ENCODE data around the gene EMP3. TPM values are rescaled to one million over a fixed set of nuclear protein-coding genes. Genes with fewer than 3 reads are reported as not detected.

The EMP3 gene
- total and polyA plus RNA-seq, 2 experiments from 2014 or later = 32.5 to 160 TPM

DNA sequence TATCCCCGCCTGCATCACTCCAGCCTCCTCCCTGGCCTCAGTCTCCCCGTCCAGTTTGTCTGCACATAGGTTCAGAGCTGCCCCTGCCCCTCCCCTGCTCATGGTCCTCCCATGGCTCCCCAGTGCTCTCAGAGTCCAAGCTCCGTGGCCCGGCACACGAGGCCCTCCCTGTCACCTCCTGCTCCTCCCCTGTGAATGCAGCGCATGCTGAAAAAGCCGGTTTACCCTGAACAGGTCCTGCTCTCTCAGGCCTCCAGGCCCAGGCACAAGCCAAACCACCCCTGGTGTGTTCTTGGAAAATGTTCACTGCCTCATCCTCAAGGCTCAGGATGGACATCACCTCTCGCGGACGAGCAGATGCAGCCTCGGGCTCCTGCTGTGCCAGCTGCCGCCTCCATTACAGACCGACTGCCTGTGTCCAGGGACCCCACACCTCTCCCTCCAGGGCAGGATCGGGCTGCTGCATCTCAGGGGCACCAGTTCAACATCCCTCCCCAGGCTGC, 13.0 kb downstream of the EMP3 start:
- TF ChIP-seq, protein P1, sequence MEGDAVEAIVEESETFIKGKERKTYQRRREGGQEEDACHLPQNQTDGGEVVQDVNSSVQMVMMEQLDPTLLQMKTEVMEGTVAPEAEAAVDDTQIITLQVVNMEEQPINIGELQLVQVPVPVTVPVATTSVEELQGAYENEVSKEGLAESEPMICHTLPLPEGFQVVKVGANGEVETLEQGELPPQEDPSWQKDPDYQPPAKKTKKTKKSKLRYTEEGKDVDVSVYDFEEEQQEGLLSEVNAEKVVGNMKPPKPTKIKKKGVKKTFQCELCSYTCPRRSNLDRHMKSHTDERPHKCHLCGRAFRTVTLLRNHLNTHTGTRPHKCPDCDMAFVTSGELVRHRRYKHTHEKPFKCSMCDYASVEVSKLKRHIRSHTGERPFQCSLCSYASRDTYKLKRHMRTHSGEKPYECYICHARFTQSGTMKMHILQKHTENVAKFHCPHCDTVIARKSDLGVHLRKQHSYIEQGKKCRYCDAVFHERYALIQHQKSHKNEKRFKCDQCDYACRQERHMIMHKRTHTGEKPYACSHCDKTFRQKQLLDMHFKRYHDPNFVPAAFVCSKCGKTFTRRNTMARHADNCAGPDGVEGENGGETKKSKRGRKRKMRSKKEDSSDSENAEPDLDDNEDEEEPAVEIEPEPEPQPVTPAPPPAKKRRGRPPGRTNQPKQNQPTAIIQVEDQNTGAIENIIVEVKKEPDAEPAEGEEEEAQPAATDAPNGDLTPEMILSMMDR (IDR thresholded peaks at IDR 0.05; ENCODE audit: low read depth, low read length) = no peak
- H3K27me3 ChIP-seq = no peaks in the 10 kb centered on the region

DNA sequence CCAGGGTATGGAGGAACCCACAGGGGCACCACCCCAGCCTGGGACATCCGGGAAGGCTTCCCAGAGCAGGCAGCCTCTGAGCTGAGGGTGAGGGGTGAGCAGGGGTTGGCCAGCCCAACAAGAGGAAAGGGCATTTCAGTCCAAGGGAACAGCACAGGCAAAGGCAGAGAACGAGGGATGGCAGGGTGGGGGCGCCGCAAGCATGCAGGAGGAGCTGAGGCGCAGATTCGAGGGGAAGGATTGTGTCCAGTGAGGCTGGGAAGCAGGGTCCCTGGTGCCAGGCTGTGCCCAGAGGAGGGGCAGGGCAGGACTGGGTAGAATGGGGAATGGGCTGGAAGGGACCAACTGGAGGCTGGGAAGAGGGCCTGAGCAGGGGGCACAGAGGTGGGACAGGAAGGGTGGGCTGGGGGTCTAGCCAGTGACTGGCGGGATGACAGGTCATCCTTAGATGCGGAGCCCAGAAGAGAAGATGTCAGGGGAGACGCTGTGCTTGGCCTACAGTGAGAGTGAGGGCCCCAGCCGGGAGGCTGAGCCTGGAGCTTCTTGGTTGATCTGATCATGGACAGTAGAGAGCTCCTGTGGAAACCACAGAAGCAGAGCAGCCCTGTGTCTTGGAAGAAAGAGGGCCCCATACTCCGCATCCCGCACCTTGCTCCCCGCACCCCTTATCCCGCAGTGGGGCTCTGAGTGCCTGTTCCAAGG, 13.6 kb downstream of the EMP3 start:
- H3K4me1 ChIP-seq (ENCODE audit: low read depth) = no peaks in the 10 kb centered on the region
- TF ChIP-seq, protein P1 (IDR thresholded peaks at IDR 0.05; ENCODE audit: low read depth, low read length) = no peak
- no peak overlapping the region for H3K27ac ChIP-seq
- no peak for DNase-seq (ENCODE audit: low read depth in 1 of 2, low spot score in 1 of 2)
- no peaks in the 10 kb centered on the region for H3K27me3 ChIP-seq
- no peak overlapping the region for H3K4me3 ChIP-seq
- H3K36me3 ChIP-seq = no peaks in the 10 kb centered on the region
- H3K9me3 ChIP-seq (ENCODE audit: low read depth) = no peaks in the 10 kb centered on the region

More for the DNA sequence above, 13.0 kb downstream of the EMP3 start:
- no peak overlapping the region for H3K27ac ChIP-seq
- H3K36me3 ChIP-seq = no peaks in the 10 kb centered on the region
- H3K9me3 ChIP-seq (ENCODE audit: low read depth) = no peaks in the 10 kb centered on the region
- DNase-seq (ENCODE audit: low read depth in 1 of 2, low spot score in 1 of 2) = no peak
- no peak overlapping the region for H3K4me3 ChIP-seq
- no peaks in the 10 kb centered on the region for H3K4me1 ChIP-seq (ENCODE audit: low read depth)

DNA sequence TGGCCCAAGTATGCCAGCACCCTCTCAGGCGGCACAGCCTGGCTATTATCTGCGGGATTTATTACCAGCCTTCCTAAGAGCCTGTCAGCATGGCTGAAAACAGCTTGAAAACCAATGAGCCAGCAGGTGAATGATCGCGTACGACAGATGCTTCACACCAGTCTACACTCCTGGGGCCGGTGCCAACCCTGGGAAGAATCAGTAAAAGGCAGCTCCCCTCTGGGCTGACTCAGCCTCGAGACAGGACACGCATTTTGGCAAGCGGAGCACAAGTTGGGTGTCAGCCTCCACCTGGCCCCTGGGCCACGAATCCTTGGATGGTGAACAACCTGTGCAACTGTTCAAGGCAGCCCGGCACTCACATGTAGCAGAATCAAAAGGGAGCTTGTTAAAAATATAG, 15.6 kb downstream of the EMP3 start:
- TF ChIP-seq, protein P1 (IDR thresholded peaks at IDR 0.05; ENCODE audit: low read depth, low read length) = no peak
- no peak for DNase-seq (ENCODE audit: low read depth in 1 of 2, low spot score in 1 of 2)
- Histone ChIP-seq H3K9me3 (ENCODE audit: low read depth) (no peaks in the 10 kb centered on the region), H3K36me3 (no peaks in the 10 kb centered on the region), H3K4me3 (no peak overlapping the region), H3K4me1 (ENCODE audit: low read depth) (no peaks in the 10 kb centered on the region), H3K27me3 (no peaks in the 10 kb centered on the region), H3K27ac (no peak overlapping the region)

DNA sequence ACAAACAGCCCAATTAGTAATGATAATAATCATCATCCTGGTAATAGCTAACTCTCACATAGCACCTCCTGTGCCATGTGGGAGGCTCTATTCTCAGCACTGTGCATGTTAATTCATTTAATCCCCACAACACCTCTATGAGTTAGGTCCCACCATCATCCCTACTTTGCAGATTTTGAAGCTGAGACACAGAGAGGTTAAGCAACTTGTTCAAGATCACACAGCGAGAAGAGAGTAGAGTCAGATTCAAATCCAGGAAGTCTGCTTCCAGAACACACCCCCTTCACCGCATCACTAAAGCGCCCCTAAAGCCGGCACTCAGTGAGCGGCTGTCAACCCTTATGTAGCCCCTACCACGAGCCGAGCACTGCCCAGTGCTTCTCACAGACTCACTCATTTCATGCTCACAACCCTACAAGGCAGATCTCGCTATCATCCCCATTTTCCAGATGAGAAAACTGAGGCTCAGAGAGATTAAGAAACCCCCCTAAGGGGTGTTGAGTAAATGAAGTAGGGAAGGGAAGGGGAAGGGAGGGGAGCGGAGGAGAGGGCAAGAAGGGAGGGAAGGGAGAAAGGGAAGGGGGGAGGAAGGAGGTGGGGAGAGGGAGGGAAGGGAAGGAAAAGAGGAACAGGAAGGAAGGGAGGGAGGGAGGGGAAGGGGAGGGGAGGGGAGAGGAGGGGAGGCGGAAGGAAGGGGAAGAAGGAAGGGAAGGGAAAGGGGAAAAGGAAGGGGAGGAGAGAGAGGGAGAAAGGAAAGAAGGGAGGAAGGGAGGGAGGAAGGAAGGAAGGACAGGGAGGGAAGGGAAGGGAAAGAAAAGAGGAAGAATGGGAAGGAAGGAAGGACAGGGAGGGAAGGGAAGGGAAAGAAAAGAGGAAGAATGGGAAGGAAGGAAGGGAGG, 16.4 kb downstream of the EMP3 start:
- no peaks in the 10 kb centered on the region for H3K27me3 ChIP-seq
- no peak overlapping the region for H3K27ac ChIP-seq
- no peaks in the 10 kb centered on the region for H3K9me3 ChIP-seq (ENCODE audit: low read depth)
- no peak for DNase-seq (ENCODE audit: low read depth in 1 of 2, low spot score in 1 of 2)
- H3K36me3 ChIP-seq = no peaks in the 10 kb centered on the region
- no peak overlapping the region for H3K4me3 ChIP-seq
- TF ChIP-seq, protein P1 (IDR thresholded peaks at IDR 0.05; ENCODE audit: low read depth, low read length) = no peak
- H3K4me1 ChIP-seq (ENCODE audit: low read depth) = no peaks in the 10 kb centered on the region

DNA sequence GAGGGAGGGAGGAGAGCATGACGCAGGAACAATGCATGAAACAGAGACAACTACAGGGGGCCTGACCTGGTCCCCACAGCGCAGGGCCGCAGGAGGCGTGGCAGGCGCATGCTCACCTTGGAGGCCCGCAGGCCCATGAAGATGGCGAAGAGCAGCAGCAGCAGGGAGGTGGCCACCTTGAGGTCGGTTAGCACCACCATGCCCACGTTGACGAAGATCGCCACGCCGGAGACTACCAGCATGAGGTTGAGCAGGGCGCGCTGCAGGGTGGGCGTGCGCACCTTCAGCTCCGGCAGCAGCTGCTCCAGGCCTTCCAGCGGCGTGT, 17.0 kb downstream of the EMP3 start:
- H3K9me3 ChIP-seq (ENCODE audit: low read depth) = no peaks in the 10 kb centered on the region
- no peak for DNase-seq (ENCODE audit: low read depth in 1 of 2, low spot score in 1 of 2)
- TF ChIP-seq, protein P1 (IDR thresholded peaks at IDR 0.05; ENCODE audit: low read depth, low read length) = no peak

More for the DNA sequence above, 17.0 kb downstream of the EMP3 start:
- Histone ChIP-seq H3K27me3 (no peaks in the 10 kb centered on the region), H3K4me3 (no peak overlapping the region), H3K36me3 (no peaks in the 10 kb centered on the region), H3K4me1 (ENCODE audit: low read depth) (no peaks in the 10 kb centered on the region), H3K27ac (no peak overlapping the region)
